ENCODE measurements around the gene SH3PXD2A. TPM values are rescaled to one million over a fixed set of nuclear protein-coding genes. Genes with fewer than 3 reads are reported as not detected.

Gene SH3PXD2A
- total and polyA plus RNA-seq, 2 of the 4 experiments (the other 2 are of a cell fraction) = 6.3 to 23.0 TPM

GRCh38 chr10:103672345-103672744, 183.0 kb downstream of the SH3PXD2A start:
- no peak overlapping the region for H2BK15ac ChIP-seq (ENCODE audit: low read depth, low read length)
- no peaks in the 10 kb centered on the region for H3K9me3 ChIP-seq (ENCODE audit: control insufficient read depth, insufficient read depth, low read length)
- H2BK5ac ChIP-seq (ENCODE audit: low read depth, low read length, poor library complexity, severe bottlenecking) = no peak overlapping the region
- ChIA-PET POLR2A (ENCODE audit: unreplicated experiment) (no interaction called here), CTCF (no interaction called here)
- H4K91ac ChIP-seq (ENCODE audit: insufficient read depth, low read depth, low read length) = no peak overlapping the region
- H2BK120ac ChIP-seq (ENCODE audit: low read depth, low read length) = no peak overlapping the region
- H2AK9ac ChIP-seq (replicated peaks; ENCODE audit: low read depth, low read length, poor library complexity) = no peak overlapping the region
- ATAC-seq (ENCODE audit: low read depth) (no peak), DNase-seq (no peak)
- no peak overlapping the region for H2AK5ac ChIP-seq (ENCODE audit: low read depth, low read length)
- no peaks in the 10 kb centered on the region for H3K27me3 ChIP-seq (ENCODE audit: control insufficient read depth, insufficient read depth, low read length)
- H3K9me1 ChIP-seq (ENCODE audit: insufficient read depth, low read length) = peaks cover 24% of the 10 kb centered on the region
- no peak overlapping the region for H3K14ac ChIP-seq (replicated peaks; ENCODE audit: low read depth, low read length)
- no TSS peak for BruUV-seq (replicated peaks)
- intact Hi-C loops (cut with micrococcal nuclease) = no loop called here
- H4K8ac ChIP-seq (ENCODE audit: low read depth in 2 of 2, low read length in 2 of 2) = no peak overlapping the region
- in situ Hi-C loops (cut with MboI; ENCODE audit: low sequenced_read_pairs) = no loop called here
- H3K4me2 ChIP-seq (ENCODE audit: low read depth, low read length) = no peak overlapping the region
- H4K20me1 ChIP-seq (ENCODE audit: insufficient read depth, low read length) = no peaks in the 10 kb centered on the region
- H3K18ac ChIP-seq (ENCODE audit: low read depth, low read length) = no peak overlapping the region
- no peak overlapping the region for H2BK20ac ChIP-seq (ENCODE audit: low read depth, low read length)
- 66% methylated on average over 6 of the region's 7 CpGs; no CpG with 5 or more reads in 1 of the 2 experiments for WGBS, 2 experiments (ENCODE audit: extremely low coverage in 2 of 2, insufficient read length in 1 of 2)
- peaks cover 29% of the 10 kb centered on the region for H3K4me1 ChIP-seq (ENCODE audit: control insufficient read depth, insufficient read depth, low read length)
- H3K9ac ChIP-seq (ENCODE audit: low read depth, low read length) = no peak overlapping the region
- H3K27ac ChIP-seq (ENCODE audit: insufficient read depth, low read length) = no peak overlapping the region
- H2AFZ ChIP-seq (replicated peaks; ENCODE audit: low read length, poor library complexity) = no peak overlapping the region
- peaks cover 6% of the 10 kb centered on the region; the same call in 1 of the 2 replicates for H3K36me3 ChIP-seq (ENCODE audit: control insufficient read depth, insufficient read depth, low read length)
- H3K23ac ChIP-seq (ENCODE audit: low read depth, low read length) = no peak overlapping the region
- peaks cover 36 to 77% of the 10 kb centered on the region in 2 experiments for H3K79me1 ChIP-seq (ENCODE audit: low read depth in 1 of 2, low read length in 2 of 2)
- H3K4ac ChIP-seq (ENCODE audit: low read depth, low read length) = no peak overlapping the region
- dilution Hi-C loops (cut with HindIII; ENCODE audit: low sequenced_read_pairs, unreplicated experiment) = loop anchor here (10.0 kb wide), 1 partner anchor 58 kb away; no protein-coding TSS in a partner anchor
- H4K5ac ChIP-seq (ENCODE audit: low read depth, low read length) = no peak overlapping the region
- TF ChIP-seq POLR2A (IDR thresholded peaks at IDR 0.05; ENCODE audit: low read depth, low read length) (0 out of 2 replicates have a peak, but pooled peaks have one; percentile 6), ELK1 (IDR thresholded peaks at IDR 0.05; ENCODE audit: borderline replicate concordance, low read depth, low read length) (no peak)
- H3K4me3 ChIP-seq (ENCODE audit: insufficient read depth, low read depth, low read length) = no peak overlapping the region
- no peak overlapping the region for H3K56ac ChIP-seq (ENCODE audit: extremely low read depth, insufficient read depth, low read length)
